ENCODE measurements around the gene GATA2. TPM values are rescaled to one million over a fixed set of nuclear protein-coding genes. Genes with fewer than 3 reads are reported as not detected.

The GATA2 gene
- total RNA-seq, 1 experiment from 2014 or later = 18.6 TPM

DNA sequence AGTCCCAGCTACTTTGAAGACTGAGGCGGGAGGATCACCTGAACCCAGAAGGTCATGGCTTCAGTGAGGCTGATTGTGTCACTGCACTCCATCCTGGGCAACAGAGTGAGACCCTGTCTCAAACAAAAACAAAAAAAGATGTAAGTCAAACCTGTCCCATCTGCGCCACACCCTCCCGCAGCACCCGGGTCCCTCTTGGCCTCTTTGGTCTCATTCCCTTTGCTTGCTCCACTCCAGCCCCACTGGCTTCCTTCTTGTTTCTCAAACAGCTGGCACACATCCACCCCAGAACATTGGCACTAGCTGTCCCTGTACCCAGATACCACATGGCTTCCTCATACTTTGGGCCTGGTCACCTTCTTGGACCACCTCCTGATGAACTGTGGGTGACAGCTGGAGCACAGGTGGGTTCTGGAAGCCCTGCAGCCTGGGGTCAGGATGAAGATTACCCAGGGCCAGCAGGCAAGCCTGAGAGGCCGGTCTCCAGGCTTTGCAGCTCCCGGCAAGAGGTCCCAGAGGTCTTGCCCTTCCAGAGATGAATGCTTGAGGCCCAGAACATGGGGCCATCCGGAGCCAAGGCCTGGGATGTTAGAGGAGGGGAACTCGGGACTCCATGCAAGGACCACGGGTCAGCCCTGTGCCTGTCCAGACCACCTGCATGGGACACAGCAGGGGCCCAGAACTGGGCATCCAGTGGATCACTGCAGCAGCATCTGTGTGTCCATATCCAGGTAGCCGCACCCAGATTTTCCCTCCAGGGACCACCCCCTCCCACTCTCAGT lies 10.9 kb upstream of the GATA2 start:
- DNase-seq (ENCODE audit: low read depth, low spot score) (no peak), ATAC-seq (no peak)
- no TSS peak for BruUV-seq (replicated peaks)
- no peak overlapping the region for H3K27ac ChIP-seq (ENCODE audit: low read depth, low read length)
- no peak overlapping the region for H3K4me2 ChIP-seq (ENCODE audit: low read length)
- H3K36me3 ChIP-seq (ENCODE audit: control insufficient read depth in 1 of 2, insufficient read depth in 2 of 2, low read length in 2 of 2) = no peaks in the 10 kb centered on the region
- no peaks in the 10 kb centered on the region for H3K27me3 ChIP-seq (ENCODE audit: insufficient read depth, low read length)
- no peaks in the 10 kb centered on the region for H3K9me3 ChIP-seq (ENCODE audit: control insufficient read depth in 1 of 2, insufficient read depth in 1 of 2, low read depth in 1 of 2, low read length in 2 of 2)
- no peak for TF ChIP-seq CBX3 (IDR thresholded peaks at IDR 0.05; ENCODE audit: low read depth)
- TF ChIP-seq, protein P1, sequence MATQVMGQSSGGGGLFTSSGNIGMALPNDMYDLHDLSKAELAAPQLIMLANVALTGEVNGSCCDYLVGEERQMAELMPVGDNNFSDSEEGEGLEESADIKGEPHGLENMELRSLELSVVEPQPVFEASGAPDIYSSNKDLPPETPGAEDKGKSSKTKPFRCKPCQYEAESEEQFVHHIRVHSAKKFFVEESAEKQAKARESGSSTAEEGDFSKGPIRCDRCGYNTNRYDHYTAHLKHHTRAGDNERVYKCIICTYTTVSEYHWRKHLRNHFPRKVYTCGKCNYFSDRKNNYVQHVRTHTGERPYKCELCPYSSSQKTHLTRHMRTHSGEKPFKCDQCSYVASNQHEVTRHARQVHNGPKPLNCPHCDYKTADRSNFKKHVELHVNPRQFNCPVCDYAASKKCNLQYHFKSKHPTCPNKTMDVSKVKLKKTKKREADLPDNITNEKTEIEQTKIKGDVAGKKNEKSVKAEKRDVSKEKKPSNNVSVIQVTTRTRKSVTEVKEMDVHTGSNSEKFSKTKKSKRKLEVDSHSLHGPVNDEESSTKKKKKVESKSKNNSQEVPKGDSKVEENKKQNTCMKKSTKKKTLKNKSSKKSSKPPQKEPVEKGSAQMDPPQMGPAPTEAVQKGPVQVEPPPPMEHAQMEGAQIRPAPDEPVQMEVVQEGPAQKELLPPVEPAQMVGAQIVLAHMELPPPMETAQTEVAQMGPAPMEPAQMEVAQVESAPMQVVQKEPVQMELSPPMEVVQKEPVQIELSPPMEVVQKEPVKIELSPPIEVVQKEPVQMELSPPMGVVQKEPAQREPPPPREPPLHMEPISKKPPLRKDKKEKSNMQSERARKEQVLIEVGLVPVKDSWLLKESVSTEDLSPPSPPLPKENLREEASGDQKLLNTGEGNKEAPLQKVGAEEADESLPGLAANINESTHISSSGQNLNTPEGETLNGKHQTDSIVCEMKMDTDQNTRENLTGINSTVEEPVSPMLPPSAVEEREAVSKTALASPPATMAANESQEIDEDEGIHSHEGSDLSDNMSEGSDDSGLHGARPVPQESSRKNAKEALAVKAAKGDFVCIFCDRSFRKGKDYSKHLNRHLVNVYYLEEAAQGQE (IDR thresholded peaks at IDR 0.05; ENCODE audit: low read depth) = no peak
- TF ChIP-seq SRF (IDR thresholded peaks at IDR 0.05; ENCODE audit: low read depth) = no peak
- no peak for TF ChIP-seq EZH2 (IDR thresholded peaks at IDR 0.05)
- no peak for TF ChIP-seq ZNF274 (IDR thresholded peaks at IDR 0.05; ENCODE audit: low read depth, low read length)
- no peak for TF ChIP-seq CTCF (IDR thresholded peaks at IDR 0.05 in 2 of 3, conservative IDR thresholded peaks at IDR 0.05 in 1 of 3; ENCODE audit: borderline replicate concordance in 1 of 3, insufficient read depth in 1 of 3, low read depth in 2 of 3, low read length in 2 of 3)
- TF ChIP-seq EGR1 (IDR thresholded peaks at IDR 0.05; ENCODE audit: low read depth) = no peak
- no peak for TF ChIP-seq POLR2A (IDR thresholded peaks at IDR 0.05; ENCODE audit: borderline replicate concordance, extremely low read depth, insufficient read depth, insufficient read length)
- TF ChIP-seq POLR2AphosphoS5 (IDR thresholded peaks at IDR 0.05; ENCODE audit: low read depth, low read length) = no peak
- TF ChIP-seq CEBPB (IDR thresholded peaks at IDR 0.05; ENCODE audit: low read depth) = no peak
- no peak for TF ChIP-seq ZBTB33 (IDR thresholded peaks at IDR 0.05; ENCODE audit: extremely low read depth, insufficient replicate concordance, low read length)
- ChIA-PET POLR2A (no interaction called here), RAD21 (ENCODE audit: low non-redundant PET in 1 of 2, low total read pairs in 2 of 2, uncharacterized antibody in 2 of 2, unreplicated experiment in 2 of 2) (no interaction called here), CTCF (interaction anchor here (0.8 kb wide), 1 partner anchor 15 kb away, joined by 3 read pairs; no protein-coding TSS in a partner anchor)
- no peaks in the 10 kb centered on the region for H3K79me2 ChIP-seq (ENCODE audit: insufficient read depth, low read length)
- peaks cover 0 to 22% of the 10 kb centered on the region in 2 experiments; a peak in 2 of 4 replicates for H3K4me1 ChIP-seq (ENCODE audit: control insufficient read depth in 1 of 2, insufficient read depth in 2 of 2, low read length in 2 of 2)
- intact Hi-C loops (cut with micrococcal nuclease) = loop anchor here (2.0 to 5.0 kb wide), 2 partner anchors 77 to 333 kb away; no protein-coding TSS in a partner anchor
- no peaks in the 10 kb centered on the region for H4K20me1 ChIP-seq (ENCODE audit: insufficient read depth)
- no peak overlapping the region for H3K9ac ChIP-seq (ENCODE audit: low read length)
- H2AFZ ChIP-seq (ENCODE audit: low read depth, low read length, poor library complexity, severe bottlenecking) = no peak overlapping the region
- no peaks in the 10 kb centered on the region for H3K9me2 ChIP-seq (ENCODE audit: insufficient read depth)
- no peak overlapping the region for H3K4me3 ChIP-seq (replicated peaks in 1 of 2; ENCODE audit: low read depth in 1 of 2, low read length in 2 of 2)
